HPDE6-E6E7 (cell line): ENCODE measurements around the gene GNLY.

Source experiments
- DNase-seq: peaks from one replicate; pipeline ENCODE4 v3.0.0; 2011; ENCODE audit warnings: missing footprints; ENCODE audit errors: extremely low spot score

Gene GNLY

GRCh38 chr2:85681776-85682175 lies 12.4 kb upstream of the GNLY start:
- DNase-seq: no peak

- no peak for DNase-seq
Observed at GRCh38 chr2:85682378-85682777, 11.8 kb upstream of the GNLY start.

GRCh38 chr2:85684380-85684779 lies 9.8 kb upstream of the GNLY start:
- DNase-seq: no peak

GRCh38 chr2:85684806-85685205 lies 9.4 kb upstream of the GNLY start:
- DNase-seq: no peak

- no peak for DNase-seq
Observed at GRCh38 chr2:85690932-85691331, 3.2 kb upstream of the GNLY start.

GRCh38 chr2:85692039-85692645 lies 2.0 kb upstream of the GNLY start:
- no peak for DNase-seq

GRCh38 chr2:85695121-85695520 lies 963 bp downstream of the GNLY start:
- DNase-seq: no peak

GRCh38 chr2:85695691-85696668 lies 1.8 kb downstream of the GNLY start:
- DNase-seq: no peak

- no peak for DNase-seq
Observed at GRCh38 chr2:85697096-85697495, 2.9 kb downstream of the GNLY start.

- DNase-seq: no peak
Observed at GRCh38 chr2:85697716-85698115, 3.6 kb downstream of the GNLY start.

- no peak for DNase-seq
Observed at GRCh38 chr2:85698184-85698879, 4.2 kb downstream of the GNLY start.

- DNase-seq: no peak
Observed at GRCh38 chr2:85698880-85699254, 4.7 kb downstream of the GNLY start.

GRCh38 chr2:85699325-85699724 lies 5.2 kb downstream of the GNLY start:
- no peak for DNase-seq

- DNase-seq: no peak
Observed at GRCh38 chr2:85702172-85702571, 8.0 kb downstream of the GNLY start.

GRCh38 chr2:85702800-85703199 lies 8.6 kb downstream of the GNLY start:
- DNase-seq: no peak

GRCh38 chr2:85703329-85703728 lies 9.2 kb downstream of the GNLY start:
- no peak for DNase-seq

GRCh38 chr2:85704038-85704437 lies 9.9 kb downstream of the GNLY start:
- DNase-seq: no peak

- no peak for DNase-seq
Observed at GRCh38 chr2:85704800-85705679, 10.9 kb downstream of the GNLY start.

GRCh38 chr2:85705680-85706039 lies 11.5 kb downstream of the GNLY start:
- peak; percentile 75 for DNase-seq

- no peak for DNase-seq
Observed at GRCh38 chr2:85706063-85706462, 11.9 kb downstream of the GNLY start.

GRCh38 chr2:85706599-85707296 lies 12.6 kb downstream of the GNLY start:
- no peak for DNase-seq
